ENCODE results near the gene HYAL3. TPM values are rescaled to one million over a fixed set of nuclear protein-coding genes. Genes with fewer than 3 reads are reported as not detected.

HYAL3 gene
- total and polyA plus RNA-seq, 2 of the 13 experiments (the other 11 are each of a cell fraction or from before 2014, with no cell fraction given) = 5.5 to 10.4 TPM

DNA sequence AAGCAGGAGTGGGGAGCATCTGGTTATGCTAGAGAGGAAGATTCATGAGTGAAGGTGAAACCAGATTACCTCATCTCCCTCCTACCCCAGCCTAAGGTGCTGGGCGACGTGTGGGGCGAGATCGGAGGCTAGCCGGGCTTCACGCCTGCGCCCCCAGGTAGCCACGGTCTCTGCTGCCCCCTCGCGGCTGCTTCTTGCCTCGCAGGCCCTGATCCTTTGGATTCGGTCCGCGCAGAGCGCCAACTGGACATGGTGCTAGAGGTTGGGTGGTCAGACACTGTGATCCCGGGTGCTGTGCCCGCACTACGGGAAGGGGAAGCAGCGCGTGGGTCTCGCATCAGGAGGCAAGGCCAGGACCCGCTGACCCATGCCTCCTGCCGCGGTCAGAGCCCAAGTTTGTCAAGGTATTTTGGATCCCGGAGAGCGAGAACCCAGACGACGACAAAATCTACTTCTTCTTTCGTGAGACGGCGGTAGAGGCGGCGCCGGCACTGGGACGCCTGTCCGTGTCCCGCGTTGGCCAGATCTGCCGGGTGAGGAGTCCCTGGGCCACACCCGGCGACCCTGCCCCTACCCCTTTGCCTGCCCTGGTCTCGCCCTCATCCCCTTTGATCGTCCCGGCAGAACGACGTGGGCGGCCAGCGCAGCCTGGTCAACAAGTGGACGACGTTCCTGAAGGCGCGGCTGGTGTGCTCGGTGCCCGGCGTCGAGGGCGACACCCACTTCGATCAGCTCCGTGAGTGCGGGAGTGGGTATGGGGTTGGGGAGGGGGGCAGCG is 26.1 kb downstream of the HYAL3 start (continued):
- TF ChIP-seq, protein P1, sequence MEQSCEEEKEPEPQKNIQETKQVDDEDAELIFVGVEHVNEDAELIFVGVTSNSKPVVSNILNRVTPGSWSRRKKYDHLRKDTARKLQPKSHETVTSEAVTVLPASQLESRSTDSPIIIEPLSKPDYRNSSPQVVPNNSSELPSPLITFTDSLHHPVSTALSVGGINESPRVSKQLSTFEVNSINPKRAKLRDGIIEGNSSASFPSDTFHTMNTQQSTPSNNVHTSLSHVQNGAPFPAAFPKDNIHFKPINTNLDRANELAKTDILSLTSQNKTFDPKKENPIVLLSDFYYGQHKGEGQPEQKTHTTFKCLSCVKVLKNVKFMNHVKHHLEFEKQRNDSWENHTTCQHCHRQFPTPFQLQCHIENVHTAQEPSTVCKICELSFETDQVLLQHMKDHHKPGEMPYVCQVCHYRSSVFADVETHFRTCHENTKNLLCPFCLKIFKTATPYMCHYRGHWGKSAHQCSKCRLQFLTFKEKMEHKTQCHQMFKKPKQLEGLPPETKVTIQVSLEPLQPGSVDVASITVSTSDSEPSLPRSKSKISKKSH (CRISPR knock-in tag; IDR thresholded peaks at IDR 0.05; ENCODE audit: borderline replicate concordance) = peak; percentile 39; the same call in 1 of the 2 replicates
- TF ChIP-seq NFE2L1 (CRISPR knock-in tag; IDR thresholded peaks at IDR 0.05; ENCODE audit: borderline replicate concordance) = no peak
- no peak for TF ChIP-seq DMAP1 (CRISPR knock-in tag; IDR thresholded peaks at IDR 0.05)
- TF ChIP-seq, protein P2, sequence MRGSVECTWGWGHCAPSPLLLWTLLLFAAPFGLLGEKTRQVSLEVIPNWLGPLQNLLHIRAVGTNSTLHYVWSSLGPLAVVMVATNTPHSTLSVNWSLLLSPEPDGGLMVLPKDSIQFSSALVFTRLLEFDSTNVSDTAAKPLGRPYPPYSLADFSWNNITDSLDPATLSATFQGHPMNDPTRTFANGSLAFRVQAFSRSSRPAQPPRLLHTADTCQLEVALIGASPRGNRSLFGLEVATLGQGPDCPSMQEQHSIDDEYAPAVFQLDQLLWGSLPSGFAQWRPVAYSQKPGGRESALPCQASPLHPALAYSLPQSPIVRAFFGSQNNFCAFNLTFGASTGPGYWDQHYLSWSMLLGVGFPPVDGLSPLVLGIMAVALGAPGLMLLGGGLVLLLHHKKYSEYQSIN (CRISPR knock-in tag; IDR thresholded peaks at IDR 0.05; ENCODE audit: borderline replicate concordance) = no peak
- TF ChIP-seq BCL6 (CRISPR knock-in tag; IDR thresholded peaks at IDR 0.05) = peak; percentile 45; the same call in 1 of the 2 replicates
- TF ChIP-seq, protein P3, sequence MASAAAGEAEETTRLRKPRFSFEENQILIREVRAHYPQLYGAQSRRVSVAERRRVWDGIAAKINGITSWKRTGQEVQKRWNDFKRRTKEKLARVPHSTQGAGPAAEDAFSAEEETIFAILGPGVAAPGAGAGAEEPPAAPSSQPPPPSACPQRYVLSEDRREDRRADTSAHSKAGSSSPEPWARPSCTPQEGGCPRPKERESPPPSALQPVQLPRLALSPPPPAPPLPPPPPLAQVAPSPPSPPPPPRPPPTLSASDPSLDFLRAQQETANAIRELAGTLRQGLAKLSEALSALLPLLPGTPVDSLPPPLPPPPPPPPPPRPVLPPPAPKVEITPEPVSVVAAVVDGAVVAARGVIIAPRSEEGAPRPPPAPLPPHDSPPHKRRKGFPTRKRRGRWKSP (CRISPR knock-in tag; IDR thresholded peaks at IDR 0.05) = no peak
- TF ChIP-seq PHF5A (CRISPR knock-in tag; IDR thresholded peaks at IDR 0.05; ENCODE audit: low read depth, unreplicated experiment) = peak; percentile 39
- TF ChIP-seq, protein P4, sequence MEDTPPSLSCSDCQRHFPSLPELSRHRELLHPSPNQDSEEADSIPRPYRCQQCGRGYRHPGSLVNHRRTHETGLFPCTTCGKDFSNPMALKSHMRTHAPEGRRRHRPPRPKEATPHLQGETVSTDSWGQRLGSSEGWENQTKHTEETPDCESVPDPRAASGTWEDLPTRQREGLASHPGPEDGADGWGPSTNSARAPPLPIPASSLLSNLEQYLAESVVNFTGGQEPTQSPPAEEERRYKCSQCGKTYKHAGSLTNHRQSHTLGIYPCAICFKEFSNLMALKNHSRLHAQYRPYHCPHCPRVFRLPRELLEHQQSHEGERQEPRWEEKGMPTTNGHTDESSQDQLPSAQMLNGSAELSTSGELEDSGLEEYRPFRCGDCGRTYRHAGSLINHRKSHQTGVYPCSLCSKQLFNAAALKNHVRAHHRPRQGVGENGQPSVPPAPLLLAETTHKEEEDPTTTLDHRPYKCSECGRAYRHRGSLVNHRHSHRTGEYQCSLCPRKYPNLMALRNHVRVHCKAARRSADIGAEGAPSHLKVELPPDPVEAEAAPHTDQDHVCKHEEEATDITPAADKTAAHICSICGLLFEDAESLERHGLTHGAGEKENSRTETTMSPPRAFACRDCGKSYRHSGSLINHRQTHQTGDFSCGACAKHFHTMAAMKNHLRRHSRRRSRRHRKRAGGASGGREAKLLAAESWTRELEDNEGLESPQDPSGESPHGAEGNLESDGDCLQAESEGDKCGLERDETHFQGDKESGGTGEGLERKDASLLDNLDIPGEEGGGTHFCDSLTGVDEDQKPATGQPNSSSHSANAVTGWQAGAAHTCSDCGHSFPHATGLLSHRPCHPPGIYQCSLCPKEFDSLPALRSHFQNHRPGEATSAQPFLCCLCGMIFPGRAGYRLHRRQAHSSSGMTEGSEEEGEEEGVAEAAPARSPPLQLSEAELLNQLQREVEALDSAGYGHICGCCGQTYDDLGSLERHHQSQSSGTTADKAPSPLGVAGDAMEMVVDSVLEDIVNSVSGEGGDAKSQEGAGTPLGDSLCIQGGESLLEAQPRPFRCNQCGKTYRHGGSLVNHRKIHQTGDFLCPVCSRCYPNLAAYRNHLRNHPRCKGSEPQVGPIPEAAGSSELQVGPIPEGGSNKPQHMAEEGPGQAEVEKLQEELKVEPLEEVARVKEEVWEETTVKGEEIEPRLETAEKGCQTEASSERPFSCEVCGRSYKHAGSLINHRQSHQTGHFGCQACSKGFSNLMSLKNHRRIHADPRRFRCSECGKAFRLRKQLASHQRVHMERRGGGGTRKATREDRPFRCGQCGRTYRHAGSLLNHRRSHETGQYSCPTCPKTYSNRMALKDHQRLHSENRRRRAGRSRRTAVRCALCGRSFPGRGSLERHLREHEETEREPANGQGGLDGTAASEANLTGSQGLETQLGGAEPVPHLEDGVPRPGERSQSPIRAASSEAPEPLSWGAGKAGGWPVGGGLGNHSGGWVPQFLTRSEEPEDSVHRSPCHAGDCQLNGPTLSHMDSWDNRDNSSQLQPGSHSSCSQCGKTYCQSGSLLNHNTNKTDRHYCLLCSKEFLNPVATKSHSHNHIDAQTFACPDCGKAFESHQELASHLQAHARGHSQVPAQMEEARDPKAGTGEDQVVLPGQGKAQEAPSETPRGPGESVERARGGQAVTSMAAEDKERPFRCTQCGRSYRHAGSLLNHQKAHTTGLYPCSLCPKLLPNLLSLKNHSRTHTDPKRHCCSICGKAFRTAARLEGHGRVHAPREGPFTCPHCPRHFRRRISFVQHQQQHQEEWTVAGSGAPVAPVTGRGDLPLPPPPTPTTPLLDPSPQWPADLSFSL (CRISPR knock-in tag; IDR thresholded peaks at IDR 0.05) = no peak
- TF ChIP-seq ZNF460 (CRISPR knock-in tag; IDR thresholded peaks at IDR 0.05; ENCODE audit: borderline replicate concordance) = no peak
- no peak for TF ChIP-seq ZNF329 (CRISPR knock-in tag; IDR thresholded peaks at IDR 0.05; ENCODE audit: low read depth)
- TF ChIP-seq, protein P5, sequence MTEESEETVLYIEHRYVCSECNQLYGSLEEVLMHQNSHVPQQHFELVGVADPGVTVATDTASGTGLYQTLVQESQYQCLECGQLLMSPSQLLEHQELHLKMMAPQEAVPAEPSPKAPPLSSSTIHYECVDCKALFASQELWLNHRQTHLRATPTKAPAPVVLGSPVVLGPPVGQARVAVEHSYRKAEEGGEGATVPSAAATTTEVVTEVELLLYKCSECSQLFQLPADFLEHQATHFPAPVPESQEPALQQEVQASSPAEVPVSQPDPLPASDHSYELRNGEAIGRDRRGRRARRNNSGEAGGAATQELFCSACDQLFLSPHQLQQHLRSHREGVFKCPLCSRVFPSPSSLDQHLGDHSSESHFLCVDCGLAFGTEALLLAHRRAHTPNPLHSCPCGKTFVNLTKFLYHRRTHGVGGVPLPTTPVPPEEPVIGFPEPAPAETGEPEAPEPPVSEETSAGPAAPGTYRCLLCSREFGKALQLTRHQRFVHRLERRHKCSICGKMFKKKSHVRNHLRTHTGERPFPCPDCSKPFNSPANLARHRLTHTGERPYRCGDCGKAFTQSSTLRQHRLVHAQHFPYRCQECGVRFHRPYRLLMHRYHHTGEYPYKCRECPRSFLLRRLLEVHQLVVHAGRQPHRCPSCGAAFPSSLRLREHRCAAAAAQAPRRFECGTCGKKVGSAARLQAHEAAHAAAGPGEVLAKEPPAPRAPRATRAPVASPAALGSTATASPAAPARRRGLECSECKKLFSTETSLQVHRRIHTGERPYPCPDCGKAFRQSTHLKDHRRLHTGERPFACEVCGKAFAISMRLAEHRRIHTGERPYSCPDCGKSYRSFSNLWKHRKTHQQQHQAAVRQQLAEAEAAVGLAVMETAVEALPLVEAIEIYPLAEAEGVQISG (CRISPR knock-in tag; IDR thresholded peaks at IDR 0.05) = peak; percentile 96
- TF ChIP-seq MEIS1 (CRISPR knock-in tag; IDR thresholded peaks at IDR 0.05; ENCODE audit: borderline replicate concordance) = no peak
- no peak for TF ChIP-seq ZFP90 (CRISPR knock-in tag; IDR thresholded peaks at IDR 0.05; ENCODE audit: borderline replicate concordance)
- peak; percentile 79; the same call in 1 of the 2 replicates for TF ChIP-seq SMC3 (IDR thresholded peaks at IDR 0.05; ENCODE audit: low read length)
- 0 out of 2 replicates have a peak, but pooled peaks have one; percentile 23 for TF ChIP-seq BHLHE40 (IDR thresholded peaks at IDR 0.05; ENCODE audit: low read length)
